GM18498 (cell line): ENCODE data around the gene IL20RB.
A peak's percentile ranks its signal among the peaks of the same experiment; 100 is the strongest.

ENCODE experiments used
- ATAC-seq: cut with Tn5 transposase; IDR thresholded peaks from one replicate; pipeline ENCODE4 v1.9.1; 2021; ENCODE audit warnings: mild to moderate bottlenecking, moderate library complexity; ENCODE audit not compliant: unreplicated experiment

IL20RB gene

DNA sequence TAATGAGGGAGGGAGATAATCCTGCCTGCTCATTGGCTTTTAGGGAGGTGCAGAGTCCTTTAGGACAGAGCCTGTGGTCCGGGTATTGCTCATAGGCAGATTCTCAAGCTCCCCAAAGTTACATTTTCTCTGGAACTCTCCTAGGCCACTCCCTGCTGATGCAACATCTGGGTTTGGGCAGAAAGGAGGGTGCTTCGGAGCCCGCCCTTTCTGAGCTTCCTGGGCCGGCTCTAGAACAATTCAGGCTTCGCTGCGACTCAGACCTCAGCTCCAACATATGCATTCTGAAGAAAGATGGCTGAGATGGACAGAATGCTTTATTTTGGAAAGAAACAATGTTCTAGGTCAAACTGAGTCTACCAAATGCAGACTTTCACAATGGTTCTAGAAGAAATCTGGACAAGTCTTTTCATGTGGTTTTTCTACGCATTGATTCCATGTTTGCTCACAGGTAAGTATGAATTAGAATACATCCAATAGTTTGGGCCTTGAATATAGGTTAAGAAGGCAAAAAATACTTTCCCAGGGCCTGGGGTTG, at the start of gene IL20RB:
IL20RB (plus strand) TSS at position 233 of the 538 bp plus-strand sequence; CDS start at position 364, 131 bp downstream.
- no peak for ATAC-seq

DNA sequence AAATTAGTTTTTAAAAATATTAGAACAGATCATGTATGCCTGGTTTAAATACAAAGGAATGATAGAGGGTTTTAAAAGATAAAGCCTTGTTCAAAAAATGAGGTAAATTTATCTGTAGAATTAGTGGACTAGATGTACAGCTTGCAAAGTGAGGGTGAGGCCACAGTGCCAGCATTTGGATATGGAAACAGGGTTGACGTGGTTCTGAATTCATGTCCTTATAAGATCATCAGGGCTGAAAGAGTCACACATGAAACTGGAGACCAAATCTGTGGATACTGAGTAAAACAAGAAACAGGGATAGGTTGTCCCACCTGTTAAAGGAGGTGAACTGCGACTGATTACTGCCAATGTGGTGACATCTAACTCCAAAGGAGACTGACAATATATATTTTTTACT, 49.5 kb upstream of the IL20RB start:
- ATAC-seq, result no peak

GRCh38 chr3:136909187-136909586, 48.6 kb upstream of the IL20RB start:
- ATAC-seq, result peak; percentile 74

- ATAC-seq, result no peak
These were observed 47.1 kb upstream of the IL20RB start for GRCh38 chr3:136910697-136911096.

DNA sequence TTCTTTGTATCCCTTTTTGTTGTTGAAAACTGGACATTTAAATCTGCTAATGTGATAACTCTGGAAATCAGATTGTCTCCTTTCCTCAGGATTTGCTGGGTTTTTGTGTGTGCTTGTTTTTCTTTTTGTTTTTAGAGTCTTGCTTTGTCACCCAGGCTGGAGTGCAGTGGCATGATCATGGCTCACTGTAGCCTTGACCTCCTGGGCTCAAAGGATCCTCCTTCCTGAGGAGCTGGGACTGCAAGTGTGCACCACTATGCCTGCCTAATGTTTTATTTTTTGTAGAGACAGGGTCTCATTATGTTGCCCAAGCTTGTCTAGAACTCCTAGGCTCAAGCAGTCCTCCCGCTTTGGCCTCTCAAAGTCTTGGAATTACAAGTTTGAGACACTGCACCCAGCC, 44.6 kb upstream of the IL20RB start:
- no peak for ATAC-seq

DNA sequence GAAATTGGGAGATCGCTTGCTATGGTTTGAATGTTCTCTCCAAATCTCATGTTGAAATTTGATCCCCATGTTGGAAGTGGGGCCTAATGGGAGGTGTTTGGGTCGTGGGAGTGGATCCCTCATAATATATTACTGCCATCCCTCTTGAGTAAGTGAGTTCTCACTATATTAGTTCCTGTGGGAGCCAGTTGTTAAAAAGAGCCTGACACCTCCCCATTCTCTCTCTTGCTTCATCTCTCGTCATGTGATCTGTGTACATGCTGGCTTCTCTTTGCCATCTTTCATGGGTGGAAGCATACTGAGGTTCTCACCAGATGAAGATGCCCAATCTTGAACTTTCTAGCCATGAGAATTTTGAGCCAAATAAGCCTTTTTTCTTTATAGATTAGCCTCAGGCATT, 43.0 kb upstream of the IL20RB start:
- no peak for ATAC-seq

GRCh38 chr3:136916223-136916622, 41.6 kb upstream of the IL20RB start:
- no peak for ATAC-seq

GRCh38 chr3:136919799-136920580, 37.8 kb upstream of the IL20RB start:
- ATAC-seq, result no peak

DNA sequence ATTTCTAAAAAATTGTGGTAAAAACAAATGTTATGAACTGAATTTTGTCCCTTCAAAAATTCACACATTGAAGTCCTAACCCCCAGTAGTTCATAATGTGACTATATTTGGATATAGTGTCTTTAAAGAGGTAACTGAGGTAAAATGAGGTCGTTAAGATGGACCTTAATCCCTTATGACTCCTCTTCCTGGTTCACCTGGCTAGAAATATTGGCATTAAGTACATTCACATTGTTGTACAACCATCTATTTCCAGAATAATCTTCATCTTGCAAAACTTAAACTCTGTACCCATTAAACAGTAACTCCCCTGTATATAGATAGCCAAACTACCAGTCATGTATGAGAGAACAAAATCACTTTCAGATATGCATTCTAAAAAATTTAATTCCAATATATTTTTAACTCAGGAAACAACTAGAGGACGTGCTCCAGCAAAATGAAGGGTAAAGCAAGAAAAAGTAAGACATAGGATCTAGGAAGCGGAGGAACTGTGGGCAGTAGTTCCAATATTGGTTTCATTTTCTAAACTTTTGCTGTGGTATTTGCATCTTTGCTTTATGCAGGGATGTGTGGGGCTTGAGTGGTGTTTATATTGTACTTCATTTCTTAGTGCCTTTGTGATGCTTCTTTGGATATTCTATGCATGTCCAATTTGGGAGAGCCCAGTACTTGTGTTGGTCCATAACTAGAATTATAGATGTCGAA, 36.7 kb upstream of the IL20RB start:
- no peak for ATAC-seq

GRCh38 chr3:136925425-136926190, 32.2 kb upstream of the IL20RB start:
- no peak for ATAC-seq

GRCh38 chr3:136928240-136928639, 29.5 kb upstream of the IL20RB start:
- ATAC-seq, result no peak

- no peak for ATAC-seq
These were observed 27.7 kb upstream of the IL20RB start for GRCh38 chr3:136929977-136930670.

DNA sequence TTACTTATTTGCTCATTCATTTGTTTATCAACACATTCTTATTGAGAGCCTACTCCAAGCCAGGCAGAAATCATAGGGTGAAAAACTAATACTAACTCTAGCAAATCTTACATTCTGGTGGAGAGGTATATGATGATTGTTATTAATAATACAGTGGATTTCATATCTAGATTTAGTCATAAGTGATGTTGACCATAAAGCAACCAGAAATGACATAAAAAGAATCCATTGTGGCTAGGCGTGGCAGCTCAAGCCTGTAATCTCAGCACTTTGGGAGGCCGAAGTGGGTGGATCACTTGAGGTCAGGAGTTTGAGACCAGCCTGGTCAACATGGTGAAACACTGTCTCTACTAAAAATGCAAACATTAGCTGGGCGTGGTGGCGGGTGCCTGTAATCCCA, 26.2 kb upstream of the IL20RB start:
- no peak for ATAC-seq

- no peak for ATAC-seq
These were observed 25.3 kb upstream of the IL20RB start for GRCh38 chr3:136932523-136932922.

DNA sequence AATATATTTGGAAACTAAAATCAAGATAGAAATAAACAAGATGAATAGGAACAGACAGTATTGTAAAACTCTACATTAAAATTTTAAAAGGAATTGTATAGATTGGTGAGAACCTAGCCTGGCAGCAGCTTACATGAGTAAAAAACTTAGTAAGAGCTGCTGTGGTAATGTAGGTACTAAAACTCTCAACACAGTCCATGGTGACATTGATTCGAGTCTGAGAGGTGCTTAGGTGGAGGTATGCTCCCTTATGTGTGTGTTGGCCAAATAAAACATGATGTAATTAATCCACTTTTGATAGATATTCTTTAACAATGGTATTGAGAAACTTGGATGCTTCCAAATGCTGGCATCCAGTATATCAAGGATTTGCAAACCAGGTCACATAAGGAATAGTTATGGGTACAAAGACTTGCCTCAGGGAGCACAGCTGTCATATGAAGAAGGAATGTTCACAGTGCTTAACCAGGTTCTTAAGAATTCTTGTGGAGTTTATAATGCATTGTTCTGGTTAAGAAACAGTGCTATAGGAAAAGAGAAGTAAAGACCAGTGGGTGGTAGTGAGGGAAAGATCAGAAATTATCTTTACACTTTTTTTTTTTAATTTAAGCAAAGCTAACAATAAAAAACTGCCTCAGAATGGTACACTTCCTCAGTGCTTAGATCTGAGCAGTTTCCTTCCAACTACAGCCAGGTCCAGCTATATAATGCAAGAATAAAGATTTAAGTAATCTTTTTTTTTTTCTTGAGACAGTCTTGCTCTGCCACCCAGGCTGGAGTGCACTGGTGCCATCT, 24.6 kb upstream of the IL20RB start:
- ATAC-seq, result no peak

DNA sequence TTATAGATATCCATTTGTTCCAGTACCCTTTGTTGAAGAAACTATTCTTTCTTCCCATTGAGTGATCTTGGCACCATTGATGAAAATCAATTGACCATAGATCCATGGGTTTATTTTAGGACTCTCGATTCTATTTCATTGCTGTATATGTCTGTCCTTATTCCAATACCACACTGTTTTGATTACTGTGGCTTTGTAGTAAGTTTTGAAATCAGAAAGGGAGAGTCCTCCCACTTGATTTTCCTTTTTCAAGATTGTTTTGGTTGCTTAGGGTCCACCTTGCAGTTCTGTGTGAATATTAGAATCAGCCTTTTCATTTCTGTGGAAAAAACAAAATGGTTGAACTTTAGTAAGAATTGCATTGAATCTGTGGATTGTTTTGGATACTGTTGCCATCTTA, 20.6 kb upstream of the IL20RB start:
- no peak for ATAC-seq

GRCh38 chr3:136937851-136938250, 19.9 kb upstream of the IL20RB start:
- ATAC-seq, result no peak

DNA sequence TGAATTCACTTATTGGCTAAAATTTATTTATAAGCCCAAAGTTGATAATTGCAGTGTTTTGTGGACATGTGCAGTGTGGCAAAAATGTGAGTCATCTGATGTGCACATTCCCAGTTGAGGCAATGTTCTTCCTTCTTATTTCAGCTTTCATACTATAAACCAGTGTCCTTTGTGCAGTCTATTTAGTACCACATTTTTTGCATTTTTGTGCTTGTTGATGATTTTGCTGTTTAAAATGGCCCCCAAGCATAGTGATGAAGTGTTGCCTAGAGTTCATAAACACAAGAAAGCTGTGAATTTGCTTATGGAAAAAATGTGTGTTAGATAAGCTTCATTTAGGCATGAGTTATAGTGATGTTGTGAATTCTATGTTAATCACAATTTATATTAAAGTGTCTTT, 19.4 kb upstream of the IL20RB start:
- no peak for ATAC-seq

DNA sequence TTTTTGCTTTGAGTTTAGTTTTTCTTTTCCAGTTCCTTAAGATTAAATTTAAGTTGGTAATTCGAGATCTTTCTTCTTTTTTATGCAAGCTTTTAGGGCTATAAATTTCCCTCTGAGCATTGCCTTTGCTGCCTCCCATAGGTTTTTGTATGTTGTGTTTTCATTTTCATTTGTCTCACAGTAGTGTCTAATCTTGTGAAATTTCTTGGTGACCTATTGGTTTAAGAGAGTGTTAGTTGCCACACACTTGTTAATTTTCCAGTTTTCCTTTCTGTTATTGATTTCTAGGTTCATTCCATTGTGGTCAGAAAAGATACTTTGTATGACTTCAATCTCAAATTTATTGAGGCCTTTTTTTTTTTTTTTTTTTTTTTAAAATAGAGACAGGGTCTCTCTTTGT, 18.3 kb upstream of the IL20RB start:
- no peak for ATAC-seq

- no peak for ATAC-seq
These were observed 15.0 kb upstream of the IL20RB start for GRCh38 chr3:136942803-136943202.
